ENCODE measurements around the gene PES1. TPM values are rescaled to one million over a fixed set of nuclear protein-coding genes. Genes with fewer than 3 reads are reported as not detected.

PES1 gene
- total and polyA plus RNA-seq, 2 donors (not counting 3 experiments of a cell fraction or from before 2014, with no cell fraction given), result 110 to 135 TPM

- no TSS peak for BruUV-seq (replicated peaks)
- H3K4me1 ChIP-seq (ENCODE audit: control insufficient read depth, extremely low read depth, insufficient read depth, low read length), result no peaks in the 10 kb centered on the region
- H3K9me3 ChIP-seq (replicated peaks; ENCODE audit: control insufficient read depth, insufficient read depth, low read length), result no peaks in the 10 kb centered on the region
- H3K9me1 ChIP-seq (replicated peaks; ENCODE audit: control insufficient read depth, extremely low read depth, insufficient read depth, low read length), result no peaks in the 10 kb centered on the region
- H3K27me3 ChIP-seq (ENCODE audit: control insufficient read depth in 2 of 2, insufficient read depth in 2 of 2, low read length in 2 of 2), result peaks cover 0 to 2% of the 10 kb centered on the region in 2 experiments
- POLR2A ChIA-PET, result no interaction called here
- H3K4me2 ChIP-seq (ENCODE audit: insufficient read depth, low read length), result no peak overlapping the region
- no peak overlapping the region for H3K9ac ChIP-seq (replicated peaks; ENCODE audit: extremely low read depth, insufficient read depth, low read length)
- no peak for DNase-seq (ENCODE audit: low read depth, low spot score)
- no peaks in the 10 kb centered on the region for H4K20me1 ChIP-seq (replicated peaks; ENCODE audit: control insufficient read depth, extremely low read depth, insufficient read depth, low read length)
- FAIRE-seq, result no peak
- no peak overlapping the region for H3K4me3 ChIP-seq (replicated peaks in 1 of 3; ENCODE audit: insufficient read depth in 1 of 3, low read depth in 1 of 3, low read length in 3 of 3)
- H3K79me2 ChIP-seq (ENCODE audit: control insufficient read depth, insufficient read depth, low read length), result no peaks in the 10 kb centered on the region
- TF ChIP-seq POLR2A (IDR thresholded peaks at IDR 0.05; ENCODE audit: low read depth, low read length), result no peak
- TF ChIP-seq FOS (IDR thresholded peaks at IDR 0.05; ENCODE audit: borderline replicate concordance, insufficient read depth, low read length), result no peak
- no peak for TF ChIP-seq MAX (IDR thresholded peaks at IDR 0.05; ENCODE audit: insufficient read depth, insufficient read length)
- TF ChIP-seq GATA2 (IDR thresholded peaks at IDR 0.05; ENCODE audit: insufficient read depth, insufficient read length, low read depth, low read length), result no peak
- TF ChIP-seq JUN (IDR thresholded peaks at IDR 0.05; ENCODE audit: borderline replicate concordance, insufficient read depth, insufficient read length, low read depth), result no peak
- TF ChIP-seq POLR2AphosphoS5 (IDR thresholded peaks at IDR 0.05; ENCODE audit: insufficient read depth, low read depth, low read length), result no peak
- TF ChIP-seq MYC (IDR thresholded peaks at IDR 0.05; ENCODE audit: low read depth, low read length), result no peak
- TF ChIP-seq CTCF (IDR thresholded peaks at IDR 0.05; ENCODE audit: extremely low read depth in 1 of 2, insufficient read depth in 1 of 2, low read depth in 1 of 2, low read length in 2 of 2), result no peak
- TF ChIP-seq EZH2 (IDR thresholded peaks at IDR 0.05; ENCODE audit: borderline replicate concordance, low read depth, low read length, severe bottlenecking), result no peak
- H3K27ac ChIP-seq (ENCODE audit: insufficient read depth, low read depth, low read length), result no peak overlapping the region
- no peaks in the 10 kb centered on the region for H3K36me3 ChIP-seq (ENCODE audit: control insufficient read depth in 2 of 2, extremely low read depth in 1 of 2, insufficient read depth in 2 of 2, low read length in 2 of 2)
- CTCF ChIA-PET, result no interaction called here
- dilution Hi-C loops (cut with MboI; ENCODE audit: extremely low pct_ligation_motif_present, low sequenced_read_pairs), result no loop called here
- H2AFZ ChIP-seq (ENCODE audit: low read depth, low read length), result no peak overlapping the region
- intact Hi-C loops (cut with micrococcal nuclease), result no loop called here
These were observed 37.7 kb downstream of the PES1 start for GRCh38 chr22:30553971-30554370.

Data from endothelial cell of umbilical vein (primary cell).